Measurements from ENCODE around the gene ZNF831. TPM values are rescaled to one million over a fixed set of nuclear protein-coding genes. Genes with fewer than 3 reads are reported as not detected.

The ZNF831 gene
- total RNA-seq, 1 donor from 2014 or later = 1.0 TPM

GRCh38 chr20:59255256-59255655 lies 91.6 kb downstream of the ZNF831 start:
- no peak for DNase-seq
- Histone ChIP-seq H3K9me3 (no peaks in the 10 kb centered on the region), H3K4me3 (no peak overlapping the region), H3K36me3 (no peaks in the 10 kb centered on the region), H3K27me3 (ENCODE audit: low read depth) (no peaks in the 10 kb centered on the region), H3K4me1 (no peaks in the 10 kb centered on the region), H3K27ac (no peak overlapping the region)
- TF ChIP-seq CTCF (IDR thresholded peaks at IDR 0.05) = no peak
- intact Hi-C loops (cut with DNase I) = no loop called here
- no peak for ATAC-seq

- no peaks in the 10 kb centered on the region for H3K36me3 ChIP-seq
- H3K27ac ChIP-seq = no peak overlapping the region
- intact Hi-C loops (cut with DNase I) = no loop called here
- ATAC-seq (no peak), DNase-seq (no peak)
- no peaks in the 10 kb centered on the region for H3K4me1 ChIP-seq
- H3K9me3 ChIP-seq = no peaks in the 10 kb centered on the region
- no peak overlapping the region for H3K4me3 ChIP-seq
- no peak for TF ChIP-seq CTCF (IDR thresholded peaks at IDR 0.05)
- H3K27me3 ChIP-seq (ENCODE audit: low read depth) = peaks cover 8% of the 10 kb centered on the region
These were observed 94.6 kb downstream of the ZNF831 start for GRCh38 chr20:59258221-59258621.

- no peak overlapping the region for H3K27ac ChIP-seq
- no peaks in the 10 kb centered on the region for H3K4me1 ChIP-seq
- no peak for DNase-seq
- no peak overlapping the region for H3K4me3 ChIP-seq
- H3K27me3 ChIP-seq (ENCODE audit: low read depth) = peaks cover 18% of the 10 kb centered on the region
- intact Hi-C loops (cut with DNase I) = no loop called here
- no peak for TF ChIP-seq CTCF (IDR thresholded peaks at IDR 0.05)
- no peaks in the 10 kb centered on the region for H3K9me3 ChIP-seq
- H3K36me3 ChIP-seq = no peaks in the 10 kb centered on the region
- ATAC-seq = no peak
These were observed 96.3 kb downstream of the ZNF831 start for GRCh38 chr20:59259946-59260345.

DNA sequence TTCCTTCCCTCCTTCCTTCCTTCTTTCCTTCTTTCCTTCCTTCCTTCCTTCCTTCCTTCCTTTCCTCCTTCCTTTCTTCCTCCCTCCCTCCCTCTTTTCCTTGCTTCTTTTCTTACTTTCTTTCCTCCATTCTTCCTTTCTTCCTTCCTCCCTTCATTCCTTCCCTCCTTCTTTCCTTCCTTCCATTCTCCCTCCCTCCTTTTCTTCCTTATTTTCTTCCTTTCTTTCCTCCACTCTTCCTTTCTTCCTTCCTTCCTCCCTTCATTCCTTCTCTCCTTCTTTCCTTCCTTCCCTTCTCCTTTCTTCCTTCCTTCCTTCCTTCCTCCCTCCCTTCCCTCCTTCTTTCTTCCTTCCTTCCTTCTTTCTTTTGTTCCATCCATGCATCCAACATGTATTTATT lies 101.7 kb downstream of the ZNF831 start:
- ATAC-seq = no peak
- H3K4me3 ChIP-seq = no peak overlapping the region
- H3K36me3 ChIP-seq = no peaks in the 10 kb centered on the region
- peaks cover 37% of the 10 kb centered on the region for H3K27me3 ChIP-seq (ENCODE audit: low read depth)
- H3K27ac ChIP-seq = no peak overlapping the region
- no peaks in the 10 kb centered on the region for H3K9me3 ChIP-seq
- intact Hi-C loops (cut with DNase I) = no loop called here
- H3K4me1 ChIP-seq = no peaks in the 10 kb centered on the region
- no peak for DNase-seq
- no peak for TF ChIP-seq CTCF (IDR thresholded peaks at IDR 0.05)

- intact Hi-C loops (cut with DNase I) = no loop called here
- DNase-seq (no peak), ATAC-seq (no peak)
- H3K9me3 ChIP-seq = no peaks in the 10 kb centered on the region
- H3K4me3 ChIP-seq = no peak overlapping the region
- peaks cover 37% of the 10 kb centered on the region for H3K27me3 ChIP-seq (ENCODE audit: low read depth)
- no peak for TF ChIP-seq CTCF (IDR thresholded peaks at IDR 0.05)
- no peaks in the 10 kb centered on the region for H3K4me1 ChIP-seq
- H3K27ac ChIP-seq = no peak overlapping the region
- no peaks in the 10 kb centered on the region for H3K36me3 ChIP-seq
These were observed 105.2 kb downstream of the ZNF831 start for GRCh38 chr20:59268870-59269269.
